PC-3 (cell line): ENCODE data around the gene SAFB. TPM values are rescaled to one million over a fixed set of nuclear protein-coding genes. Genes with fewer than 3 reads are reported as not detected.

ENCODE experiments used
- ATAC-seq: fragments of 200-7000 bp; cut with Tn5 transposase; 2 replicates; pipeline ENCODE4 v1.9.1; 2020; ENCODE audit warnings: mild to moderate bottlenecking, moderate library complexity
- BruUV-seq: library from RNA; stranded (reverse); fragments of 400-500 nt; replicated peaks from 2 replicates; lab custom pipeline; 2021; lab: Mats Ljungman, UMichigan
- CTCF ChIA-PET: fragments of 300-600 bp; sonication (Branson Sonifier 250); formaldehyde crosslinking; loops from one replicate; lab custom pipeline; 2022; ENCODE audit warnings: antibody characterized with exemption; lab: Charles Lee
- POLR2A ChIA-PET: fragments of 300-600 bp; sonication (Branson Sonifier 250); formaldehyde crosslinking; loops from one replicate; lab custom pipeline; 2022; ENCODE audit warnings: antibody characterized with exemption; ENCODE audit not compliant: unreplicated experiment; lab: Charles Lee
- DNase-seq: peaks from one replicate; pipeline ENCODE4 v3.0.0-alpha.2; 2015
- H2AFZ ChIP-seq: fragments of 300-600 bp; sonication (generic); 2 replicates; pipeline ENCODE4 v1.6.0; 2016; ENCODE audit warnings: antibody characterized with exemption, low read length
- H3F3A ChIP-seq: fragments of 300-600 bp; sonication (generic); one replicate; pipeline ENCODE4 v1.6.0; 2017; ENCODE audit warnings: antibody characterized with exemption, low read length, control low read depth, mild to moderate bottlenecking; ENCODE audit not compliant: unreplicated experiment
- H3K27ac ChIP-seq: fragments of 300-600 bp; sonication (generic); 2 replicates; pipeline ENCODE4 v1.5.1; 2016; ENCODE audit warnings: mild to moderate bottlenecking, low read length
- H3K27me3 ChIP-seq: fragments of 300-600 bp; sonication (generic); 2 replicates; pipeline ENCODE4 v1.6.1; 2016; ENCODE audit warnings: low read length, mixed read lengths
- H3K36me3 ChIP-seq: fragments of 300-600 bp; sonication (generic); 2 replicates; pipeline ENCODE4 v1.6.1; 2016; ENCODE audit warnings: low read depth, mixed run types, low read length, mixed read lengths
- H3K4me1 ChIP-seq: fragments of 300-600 bp; sonication (generic); 2 replicates; pipeline ENCODE4 v1.5.1; 2016; ENCODE audit warnings: low read length; ENCODE audit not compliant: insufficient read depth
- H3K4me2 ChIP-seq: fragments of 300-600 bp; sonication (generic); 2 replicates; pipeline ENCODE4 v1.6.0; 2016; ENCODE audit warnings: low read length
- H3K4me3 ChIP-seq: fragments of 300-600 bp; sonication (generic); 2 replicates; pipeline ENCODE4 v1.5.1; 2016; ENCODE audit warnings: mild to moderate bottlenecking, low read length, mixed read lengths
- H3K79me2 ChIP-seq: fragments of 300-600 bp; sonication (generic); 2 replicates; pipeline ENCODE4 v1.6.1; 2017; ENCODE audit warnings: low read length, mixed read lengths
- H3K9ac ChIP-seq: fragments of 300-600 bp; sonication (generic); 2 replicates; pipeline ENCODE4 v1.6.0; 2016; ENCODE audit warnings: mild to moderate bottlenecking, low read length
- H3K9me2 ChIP-seq: fragments of 300-600 bp; sonication (generic); replicated peaks from 2 replicates; pipeline ENCODE4 v1.6.1; 2016; ENCODE audit warnings: mixed run types, low read length, mixed read lengths
- H3K9me3 ChIP-seq: fragments of 300-600 bp; sonication (generic); 2 replicates; pipeline ENCODE4 v1.6.1; 2016; ENCODE audit warnings: low read length, mixed read lengths
- H4K20me1 ChIP-seq: fragments of 300-600 bp; sonication (generic); 2 replicates; pipeline ENCODE4 v1.6.1; 2016; ENCODE audit warnings: low read length, mixed read lengths
- EZH2 ChIP-seq: fragments of 300-600 bp; sonication (generic); IDR thresholded peaks from one replicate; pipeline ENCODE4 v1.6.1; 2017; ENCODE audit warnings: antibody characterized with exemption, mild to moderate bottlenecking, low read length; ENCODE audit not compliant: unreplicated experiment
- EZH2phosphoT487 ChIP-seq: fragments of 300-600 bp; sonication (generic); IDR thresholded peaks from 2 replicates; pipeline ENCODE4 v1.6.1; 2018; ENCODE audit warnings: mild to moderate bottlenecking, antibody characterized with exemption, low read length, borderline replicate concordance
- intact Hi-C: fragments of 100-400 bp; cut with micrococcal nuclease; formaldehyde crosslinking; loops from 2 replicates; pipeline ENCODE4 v1.9.0; 2023
- total RNA-seq: library from RNA; depleted of rRNA; stranded (reverse); fragments of >200 nt; gene quantifications from 2 replicates; pipeline ENCODE4 v1.2.3, GENCODE V29; 2014
- TF ChIP-seq, protein P1 (sequence below): fragments of 300-600 bp; sonication (generic); conservative IDR thresholded peaks from 2 replicates; pipeline ENCODE4 v1.5.1; 2017; ENCODE audit warnings: antibody characterized with exemption, low read depth, mild to moderate bottlenecking, low read length

Gene SAFB
- total RNA-seq, 1 experiment from 2014 or later: 94.9 TPM

DNA sequence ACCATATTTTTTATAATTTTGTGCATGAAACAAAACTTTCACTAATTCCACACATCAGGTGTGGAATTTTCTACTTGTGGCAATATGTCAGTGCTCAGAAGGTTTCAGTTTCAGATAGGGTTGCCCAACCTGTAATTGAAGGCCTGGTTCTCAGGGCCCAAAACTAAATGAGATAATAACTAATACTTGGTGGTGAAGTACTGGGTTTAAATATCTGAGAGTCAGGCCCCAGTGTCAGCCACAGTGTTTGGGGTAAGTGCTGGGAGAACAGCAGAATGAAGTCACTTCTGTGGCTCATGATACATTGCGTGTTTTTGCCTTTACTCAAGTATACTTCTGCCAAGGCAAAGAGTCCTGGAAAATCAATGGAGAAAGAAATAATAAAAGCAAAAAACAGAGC is 5.6 kb downstream of the SAFB start:
- no peaks in the 10 kb centered on the region for H3K9me3 ChIP-seq
- TF ChIP-seq EZH2: no peak
- TF ChIP-seq, protein P1, sequence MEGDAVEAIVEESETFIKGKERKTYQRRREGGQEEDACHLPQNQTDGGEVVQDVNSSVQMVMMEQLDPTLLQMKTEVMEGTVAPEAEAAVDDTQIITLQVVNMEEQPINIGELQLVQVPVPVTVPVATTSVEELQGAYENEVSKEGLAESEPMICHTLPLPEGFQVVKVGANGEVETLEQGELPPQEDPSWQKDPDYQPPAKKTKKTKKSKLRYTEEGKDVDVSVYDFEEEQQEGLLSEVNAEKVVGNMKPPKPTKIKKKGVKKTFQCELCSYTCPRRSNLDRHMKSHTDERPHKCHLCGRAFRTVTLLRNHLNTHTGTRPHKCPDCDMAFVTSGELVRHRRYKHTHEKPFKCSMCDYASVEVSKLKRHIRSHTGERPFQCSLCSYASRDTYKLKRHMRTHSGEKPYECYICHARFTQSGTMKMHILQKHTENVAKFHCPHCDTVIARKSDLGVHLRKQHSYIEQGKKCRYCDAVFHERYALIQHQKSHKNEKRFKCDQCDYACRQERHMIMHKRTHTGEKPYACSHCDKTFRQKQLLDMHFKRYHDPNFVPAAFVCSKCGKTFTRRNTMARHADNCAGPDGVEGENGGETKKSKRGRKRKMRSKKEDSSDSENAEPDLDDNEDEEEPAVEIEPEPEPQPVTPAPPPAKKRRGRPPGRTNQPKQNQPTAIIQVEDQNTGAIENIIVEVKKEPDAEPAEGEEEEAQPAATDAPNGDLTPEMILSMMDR: no peak
- TF ChIP-seq EZH2phosphoT487: no peak
- no TSS peak for BruUV-seq
- H3K9ac ChIP-seq: no peak overlapping the region
- H3F3A ChIP-seq: no peaks in the 10 kb centered on the region
- CTCF ChIA-PET: no interaction called here
- no peak overlapping the region for H3K27ac ChIP-seq
- DNase-seq: no peak
- no peak overlapping the region for H3K4me2 ChIP-seq
- H3K79me2 ChIP-seq: peaks cover 100% of the 10 kb centered on the region
- intact Hi-C loops: no loop called here
- no peaks in the 10 kb centered on the region for H3K27me3 ChIP-seq
- peaks cover 18% of the 10 kb centered on the region for H3K4me1 ChIP-seq
- peaks cover 73% of the 10 kb centered on the region for H3K36me3 ChIP-seq
- no peak overlapping the region for H2AFZ ChIP-seq
- no peak for ATAC-seq
- peaks cover 80% of the 10 kb centered on the region for H4K20me1 ChIP-seq
- no peaks in the 10 kb centered on the region for H3K9me2 ChIP-seq
- POLR2A ChIA-PET: no interaction called here
- H3K4me3 ChIP-seq: no peak overlapping the region

DNA sequence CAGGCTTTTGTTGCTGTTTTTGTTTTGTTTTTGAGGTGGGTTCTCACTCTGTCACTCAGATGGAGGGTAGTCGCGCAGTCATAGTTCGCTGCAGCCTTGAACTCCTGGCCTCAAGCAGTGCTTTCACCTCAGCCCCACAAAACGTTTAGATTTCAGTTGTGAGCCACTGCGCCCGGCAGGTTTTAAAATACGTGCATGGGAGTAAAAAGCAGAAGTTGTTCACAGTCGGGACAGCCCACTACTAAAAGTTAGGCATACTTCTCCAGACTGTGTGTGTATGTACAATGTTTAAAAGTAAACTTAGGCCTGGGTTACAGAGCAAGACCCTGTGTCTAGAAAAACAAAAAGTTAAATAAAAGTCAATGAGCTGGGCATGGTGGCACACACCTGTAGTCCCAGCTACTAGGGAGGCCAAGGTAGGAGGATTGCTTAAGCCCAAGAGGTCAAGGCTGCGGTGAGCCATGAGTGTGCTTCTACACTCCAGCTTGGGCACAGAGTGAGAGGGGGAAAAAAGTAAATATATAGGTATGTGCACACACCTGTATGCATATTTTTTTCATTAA is 6.1 kb downstream of the SAFB start:
- Histone ChIP-seq H3K9ac (no peak overlapping the region), H3K27me3 (no peaks in the 10 kb centered on the region), H3K79me2 (peaks cover 100% of the 10 kb centered on the region), H2AFZ (no peak overlapping the region), H4K20me1 (peaks cover 79% of the 10 kb centered on the region), H3K9me3 (no peaks in the 10 kb centered on the region), H3F3A (no peaks in the 10 kb centered on the region), H3K4me1 (peaks cover 18% of the 10 kb centered on the region), H3K4me2 (no peak overlapping the region), H3K36me3 (peaks cover 73% of the 10 kb centered on the region), H3K4me3 (no peak overlapping the region), H3K27ac (no peak overlapping the region), H3K9me2 (no peaks in the 10 kb centered on the region)
- TF ChIP-seq EZH2phosphoT487 (no peak), EZH2 (no peak)
- TF ChIP-seq, protein P1: no peak
- intact Hi-C loops: no loop called here
- no TSS peak for BruUV-seq
- ChIA-PET POLR2A (no interaction called here), CTCF (no interaction called here)
- no peak for DNase-seq
- no peak for ATAC-seq

DNA sequence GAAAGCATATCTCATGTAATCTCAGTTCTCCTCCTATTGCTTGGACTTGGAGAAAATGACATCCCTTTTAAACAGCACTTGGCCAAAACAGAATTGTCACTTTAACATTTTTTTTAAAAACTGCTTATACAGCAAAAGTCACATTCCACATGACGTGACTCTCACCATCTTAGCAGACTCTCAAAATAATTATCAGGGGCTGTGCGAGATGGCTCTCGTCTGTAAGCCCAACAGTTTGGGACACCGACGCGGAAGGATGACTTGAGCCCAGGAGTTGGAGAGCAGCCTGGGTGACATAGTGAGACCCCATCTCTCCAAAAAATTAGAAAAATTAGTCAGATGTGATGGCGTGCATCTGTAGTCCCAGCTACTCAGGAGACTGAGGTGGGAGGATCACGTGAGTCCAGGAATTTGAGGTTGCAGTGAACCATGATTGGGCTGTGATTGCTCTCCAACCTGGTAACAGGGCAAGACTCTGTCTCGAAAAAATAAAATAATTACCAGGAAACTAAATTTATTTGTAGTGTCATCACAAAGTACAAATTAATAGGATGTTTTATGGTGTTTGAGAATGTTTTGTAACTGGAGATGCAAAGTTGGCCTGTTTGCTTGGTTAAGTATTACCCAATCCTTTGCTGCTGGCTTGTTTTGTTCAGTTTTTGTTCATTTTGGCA is 8.8 kb downstream of the SAFB start:
- Histone ChIP-seq H3K4me2 (no peak overlapping the region), H3K4me3 (no peak overlapping the region), H3K27ac (no peak overlapping the region), H3F3A (no peaks in the 10 kb centered on the region), H4K20me1 (peaks cover 68% of the 10 kb centered on the region), H3K9ac (no peak overlapping the region), H3K9me2 (no peaks in the 10 kb centered on the region), H3K9me3 (no peaks in the 10 kb centered on the region), H2AFZ (no peak overlapping the region), H3K4me1 (no peaks in the 10 kb centered on the region; the same call in 1 of the 2 replicates), H3K27me3 (no peaks in the 10 kb centered on the region), H3K79me2 (peaks cover 100% of the 10 kb centered on the region), H3K36me3 (peaks cover 62% of the 10 kb centered on the region)
- CTCF ChIA-PET: no interaction called here
- no peak for DNase-seq
- POLR2A ChIA-PET: interaction anchor here (0.6 kb wide), 1 partner anchor 13 kb away, joined by 3 read pairs; no protein-coding TSS in a partner anchor
- no peak for TF ChIP-seq EZH2phosphoT487
- no peak for TF ChIP-seq EZH2
- TF ChIP-seq, protein P1: no peak
- ATAC-seq: 0 out of 2 replicates have a peak, but pooled peaks have one; percentile 18
- intact Hi-C loops: no loop called here
- BruUV-seq: no TSS peak
